ENCODE measurements around the gene LIF. TPM values are rescaled to one million over a fixed set of nuclear protein-coding genes. Genes with fewer than 3 reads are reported as not detected.
"Not testable (repeated sequence)": the region's sequence is repeated elsewhere in the genome, so short reads cannot be mapped to it uniquely, and the experiment has no call there.

LIF gene
- polyA plus RNA-seq, 1 donor = 0.76 TPM

DNA sequence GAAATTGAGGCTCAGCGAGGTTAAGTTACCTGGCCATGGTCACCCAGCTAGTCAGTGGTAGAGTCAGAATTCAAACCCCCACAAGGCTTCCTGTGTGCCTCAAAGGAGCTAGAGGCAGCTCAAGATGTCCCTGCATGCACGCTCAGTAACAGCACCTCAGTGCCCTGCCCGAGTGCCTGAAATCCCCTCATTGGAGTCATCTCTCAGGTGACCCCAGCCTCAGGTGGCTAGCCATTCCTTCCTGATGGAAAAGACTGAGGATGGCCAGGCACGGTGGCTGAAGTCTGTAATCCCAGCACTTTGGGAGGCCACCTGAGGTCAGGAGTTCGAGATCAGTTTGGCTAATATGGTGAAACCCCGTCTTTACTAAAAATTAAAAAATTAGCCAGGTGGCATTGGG lies 36.9 kb downstream of the LIF start:
- DNase-seq (ENCODE audit: low read depth) = no peak

DNA sequence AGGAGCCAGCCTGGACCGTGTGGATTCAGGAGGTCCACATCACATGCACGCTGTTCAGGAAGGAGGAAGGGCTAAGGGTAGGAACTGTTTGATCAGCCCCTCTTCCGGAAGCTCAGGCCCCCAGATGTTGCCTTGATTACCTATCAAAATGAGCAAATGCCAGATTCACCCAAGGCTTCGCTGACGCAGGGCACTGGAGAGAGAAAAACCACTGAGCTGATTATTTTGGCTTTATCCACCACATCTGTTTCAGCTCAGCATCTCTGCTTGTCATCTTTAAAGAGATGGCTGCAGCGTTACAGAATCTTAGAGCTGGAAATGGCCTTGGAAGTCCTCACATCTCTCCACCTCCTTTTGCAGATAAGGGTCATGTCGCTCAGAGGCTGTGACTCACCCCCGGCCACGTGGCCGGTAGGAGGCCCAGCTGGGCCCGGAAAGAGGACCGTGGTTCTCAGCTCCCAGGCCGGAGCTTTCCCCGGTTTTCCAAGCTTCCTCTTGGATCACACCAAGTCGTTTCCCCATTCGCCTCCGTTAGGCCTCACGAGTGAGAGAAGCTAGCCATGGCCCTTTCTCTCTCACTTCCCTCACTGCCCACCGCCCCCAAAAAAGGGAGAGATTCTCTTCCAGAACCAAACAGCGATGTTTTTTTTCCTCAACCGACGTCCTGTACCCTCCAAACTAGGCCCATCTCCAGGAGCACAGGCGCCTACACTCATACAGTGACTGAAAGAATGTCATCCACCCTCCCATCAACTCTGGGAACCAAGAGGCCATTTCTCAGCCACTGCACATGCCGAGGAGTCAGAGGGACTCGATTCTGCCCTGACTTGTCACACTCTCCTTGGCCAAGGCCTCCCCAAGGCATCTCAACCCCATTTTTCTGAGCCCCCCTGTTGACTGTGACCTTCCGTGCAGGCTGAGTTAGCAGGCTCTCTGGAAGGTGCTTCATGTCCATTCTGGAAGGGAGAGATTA lies 37.6 kb downstream of the LIF start:
- DNase-seq (ENCODE audit: low read depth) = peak; percentile 60

DNA sequence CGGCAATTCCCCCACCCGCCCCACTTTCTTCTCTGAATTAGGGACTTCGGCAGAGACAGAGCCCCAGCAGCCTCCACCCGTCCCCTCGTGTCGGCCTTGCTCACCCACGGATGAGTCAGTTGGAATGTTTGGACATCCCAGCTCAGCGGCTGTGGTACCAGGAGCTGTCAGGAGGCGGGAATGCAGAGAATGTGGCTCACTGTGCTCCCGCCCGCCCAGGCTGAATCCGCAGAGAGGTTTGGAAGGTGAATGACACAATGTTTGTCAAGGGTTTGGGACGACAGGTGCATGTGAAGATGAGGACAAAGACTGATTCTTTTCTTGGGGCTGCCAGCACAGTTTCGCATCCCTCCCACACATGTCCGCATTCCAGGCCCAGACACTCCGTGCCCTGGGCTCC lies 39.6 kb downstream of the LIF start:
- DNase-seq (ENCODE audit: low read depth) = no peak

DNA sequence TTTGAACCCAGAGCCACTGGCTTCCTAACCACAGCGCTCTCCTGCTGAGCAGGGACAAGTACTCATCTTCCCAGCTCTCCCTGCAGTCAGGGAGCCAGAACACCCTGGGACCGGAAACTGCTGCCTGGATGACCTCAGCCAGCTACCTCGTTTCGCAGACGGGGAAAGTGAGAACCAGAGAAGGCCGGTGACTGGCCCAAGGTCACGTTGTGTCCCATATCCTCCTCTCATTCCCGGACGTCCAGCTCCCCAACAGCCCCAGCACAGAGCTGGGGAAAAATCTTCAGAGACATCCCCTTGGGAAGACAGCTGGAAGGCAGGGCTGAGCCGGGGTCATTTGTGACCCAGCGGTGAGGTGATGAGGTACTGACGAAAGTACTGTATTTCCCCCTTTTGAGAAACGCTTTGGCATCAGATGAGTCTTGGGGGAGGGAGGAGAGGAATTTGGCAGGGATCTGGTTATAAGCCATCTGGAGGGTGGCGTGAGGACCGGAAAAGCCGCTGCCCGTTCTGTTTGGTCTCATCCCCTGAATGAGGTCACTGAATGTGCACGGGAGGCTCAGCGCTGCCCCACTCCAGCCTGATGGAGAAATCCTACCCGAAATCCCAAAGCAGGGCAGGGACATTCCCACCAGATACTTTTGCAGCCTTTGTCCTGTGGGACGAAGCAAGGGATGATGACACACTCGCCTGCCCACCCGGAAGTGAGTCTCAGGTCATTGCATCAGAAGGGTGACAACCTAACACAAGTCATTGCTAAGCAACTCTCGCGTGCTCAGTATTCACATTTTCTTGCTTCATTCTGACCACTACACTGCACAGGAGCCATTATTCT lies 41.1 kb downstream of the LIF start:
- DNase-seq (ENCODE audit: low read depth) = no peak

DNA sequence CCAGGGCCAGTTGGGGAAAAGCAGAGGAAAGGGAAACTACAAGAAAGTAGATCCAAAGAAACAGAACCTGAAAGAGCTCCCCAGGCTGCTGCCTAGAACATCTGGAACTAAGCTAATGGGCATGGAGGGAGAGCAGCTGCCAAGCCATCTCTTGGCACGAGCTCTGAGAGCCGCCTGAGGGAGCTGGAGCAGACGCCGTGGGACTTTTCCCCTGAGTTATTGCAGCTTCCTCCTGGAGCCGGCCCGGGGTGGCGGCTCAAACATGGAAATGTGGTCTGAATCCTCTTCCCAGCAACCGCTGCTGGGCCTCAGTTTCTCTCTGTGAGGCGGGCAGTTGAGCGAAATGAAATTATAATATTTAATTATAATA lies 41.8 kb downstream of the LIF start:
- DNase-seq (ENCODE audit: low read depth) = no peak

DNA sequence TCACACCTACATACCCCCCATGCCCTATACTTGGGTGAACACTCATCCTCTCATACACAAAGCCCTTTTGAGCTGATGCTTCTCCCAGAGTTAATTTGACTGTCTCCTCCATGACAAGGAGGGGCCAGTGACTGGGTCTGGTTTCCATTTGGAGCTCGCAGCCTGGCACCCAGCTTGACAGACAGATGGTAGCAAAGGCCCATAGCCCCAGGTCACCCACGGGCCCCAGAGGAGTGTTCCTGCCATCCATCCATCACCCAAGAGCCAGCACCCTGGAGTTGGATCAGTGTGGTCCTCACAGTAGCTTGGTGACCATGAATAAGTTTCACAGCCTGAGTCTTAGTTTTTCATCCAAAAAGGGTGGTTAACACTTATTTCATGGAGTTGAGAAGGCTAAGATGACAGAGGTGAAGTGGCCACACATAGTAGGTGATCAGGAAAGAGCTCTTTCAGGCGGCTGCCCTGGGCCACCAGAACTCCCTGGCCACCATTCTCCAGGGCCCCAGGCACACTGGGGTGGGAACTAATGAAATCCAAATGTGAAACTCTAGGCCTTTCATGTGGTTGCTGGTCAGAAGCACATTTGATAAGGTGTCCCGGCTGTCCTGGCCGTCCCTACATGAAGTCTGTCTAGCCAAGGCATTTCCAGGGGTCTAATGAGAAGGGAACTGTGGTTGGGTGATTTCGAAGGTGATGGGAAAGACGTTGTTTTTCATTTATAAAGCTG lies 42.4 kb downstream of the LIF start:
- no peak for DNase-seq (ENCODE audit: low read depth)

DNA sequence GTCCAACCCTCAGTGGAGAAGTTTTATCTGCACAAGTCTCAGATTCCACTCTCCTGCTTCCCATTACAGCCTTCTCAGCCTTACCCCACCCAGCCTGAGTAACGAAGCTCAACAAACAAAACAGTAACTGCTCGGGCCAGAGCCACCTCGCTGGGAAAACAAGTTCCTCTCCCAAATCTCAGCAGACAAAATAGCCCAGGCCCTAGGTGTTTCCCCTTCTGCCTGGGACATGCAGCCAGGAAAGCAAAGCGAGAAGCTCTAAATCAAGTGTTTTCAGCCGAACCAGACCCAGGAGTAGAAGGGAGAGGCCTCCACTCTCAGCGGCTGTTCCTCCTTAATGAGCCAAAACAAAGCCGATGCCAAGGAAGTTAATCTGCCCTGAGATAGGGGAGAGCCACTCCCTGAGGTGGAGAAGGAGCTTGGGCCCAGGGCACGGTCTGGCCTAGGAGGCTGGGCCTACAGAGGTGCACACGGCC lies 44.0 kb downstream of the LIF start:
- no peak for DNase-seq (ENCODE audit: low read depth)

DNA sequence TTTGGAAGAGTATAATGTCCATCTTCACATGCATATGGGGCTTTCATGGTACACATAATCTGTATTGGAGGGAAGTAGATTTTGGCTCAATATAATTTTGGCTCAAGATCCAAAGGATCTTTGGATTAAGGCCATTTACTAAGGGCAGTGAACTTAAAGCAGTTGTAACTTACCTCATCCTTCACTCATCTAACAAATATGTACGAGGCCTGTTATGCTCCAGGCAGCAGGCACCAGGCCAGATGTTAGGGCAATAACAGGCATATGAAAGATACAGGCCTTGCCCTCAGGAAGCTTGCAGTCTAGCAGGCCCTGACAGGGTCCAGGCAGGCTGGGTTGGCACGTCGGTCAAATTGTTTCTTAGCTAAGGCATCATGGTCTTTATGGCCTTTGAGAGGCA lies 44.6 kb downstream of the LIF start:
- DNase-seq (ENCODE audit: low read depth) = no peak

DNA sequence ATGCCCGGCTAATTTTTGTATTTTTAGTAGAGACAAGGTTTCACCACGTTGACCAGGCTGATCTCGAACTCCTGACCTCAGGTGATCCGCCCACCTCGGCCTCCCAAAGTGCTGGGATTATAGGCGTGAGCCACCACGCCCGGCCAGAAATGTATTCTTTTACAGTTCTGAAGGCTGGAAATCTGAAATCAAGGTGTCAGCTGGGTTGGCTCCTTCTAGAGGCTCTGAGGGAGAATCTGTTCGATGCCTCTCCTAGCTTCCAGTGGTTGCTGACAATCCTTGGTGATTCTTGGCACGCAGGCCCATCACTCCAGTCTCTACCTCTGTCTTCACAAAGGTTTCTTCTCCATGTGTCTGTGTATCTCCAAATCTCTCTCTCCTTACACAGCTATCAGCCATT lies 45.7 kb downstream of the LIF start:
- not testable (repeated sequence) for DNase-seq (ENCODE audit: low read depth)

DNA sequence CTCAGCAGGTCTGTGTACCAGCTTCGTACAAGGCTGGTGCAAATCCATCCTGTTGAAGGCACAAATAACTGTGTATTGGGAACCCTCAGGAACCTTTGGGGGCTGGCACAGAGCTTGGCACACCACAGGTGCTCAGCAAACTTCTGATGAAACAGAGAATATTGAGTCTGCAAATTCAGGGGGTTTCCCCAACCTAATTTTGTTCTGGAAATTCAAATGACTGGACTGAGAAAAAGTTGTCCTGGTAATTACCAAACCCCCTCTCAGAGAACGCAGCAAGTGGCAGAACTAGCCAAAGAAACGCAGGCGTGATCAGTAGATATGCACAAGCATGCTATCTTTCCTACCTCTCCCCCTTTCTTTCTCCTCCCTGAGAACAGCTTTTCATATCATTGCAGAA lies 47.6 kb downstream of the LIF start:
- no peak for DNase-seq (ENCODE audit: low read depth)

DNA sequence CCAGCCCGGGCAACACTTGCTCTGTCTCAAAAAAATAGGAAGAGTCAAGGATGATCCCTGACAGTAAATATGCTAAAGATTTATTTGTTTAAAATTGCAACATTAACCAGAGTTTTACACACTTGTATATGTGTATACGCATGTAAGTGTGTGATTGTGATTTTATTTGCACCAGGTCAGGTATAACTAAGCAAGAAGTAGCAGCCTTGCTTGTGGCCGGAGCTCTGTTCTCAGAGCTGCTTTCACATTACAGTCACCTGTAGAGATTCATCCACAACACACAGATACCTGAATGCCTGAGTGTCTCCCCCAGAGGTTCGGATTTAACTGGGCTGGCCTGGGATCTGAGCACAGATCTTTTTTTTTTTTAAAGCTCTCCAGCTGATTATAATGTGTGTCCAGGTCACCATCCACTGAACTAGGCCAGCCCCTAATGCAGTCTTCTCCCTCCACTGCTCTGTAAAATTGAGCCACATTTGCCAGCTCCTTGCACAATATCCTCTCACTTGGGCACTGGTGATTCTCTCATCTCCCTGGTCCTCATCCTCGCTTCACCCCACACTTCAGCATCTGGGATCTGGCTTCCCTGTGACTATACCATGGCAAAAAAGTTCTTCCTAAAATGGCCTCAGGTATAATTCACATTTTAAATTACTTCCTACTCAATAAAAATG lies 48.3 kb downstream of the LIF start:
- no peak for DNase-seq (ENCODE audit: low read depth)

DNA sequence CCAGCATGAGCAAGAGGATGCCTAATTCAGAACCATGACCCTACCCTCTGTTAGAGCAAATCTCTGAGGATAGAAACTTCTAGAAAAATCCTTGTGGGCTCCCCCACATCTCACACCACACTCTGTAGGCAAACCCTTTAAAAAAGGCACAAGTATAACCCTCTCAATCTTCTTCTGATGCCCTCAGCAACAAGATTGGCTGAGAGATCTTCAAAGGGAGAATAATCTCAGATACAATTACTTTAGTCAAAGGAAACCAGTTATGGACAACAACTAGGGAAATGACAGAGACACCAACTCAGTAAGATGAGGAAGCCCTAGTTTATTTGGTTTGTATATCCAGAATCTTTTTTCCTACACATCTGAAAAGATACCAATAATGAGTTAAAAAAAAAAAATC lies 49.2 kb downstream of the LIF start:
- DNase-seq (ENCODE audit: low read depth) = no peak

DNA sequence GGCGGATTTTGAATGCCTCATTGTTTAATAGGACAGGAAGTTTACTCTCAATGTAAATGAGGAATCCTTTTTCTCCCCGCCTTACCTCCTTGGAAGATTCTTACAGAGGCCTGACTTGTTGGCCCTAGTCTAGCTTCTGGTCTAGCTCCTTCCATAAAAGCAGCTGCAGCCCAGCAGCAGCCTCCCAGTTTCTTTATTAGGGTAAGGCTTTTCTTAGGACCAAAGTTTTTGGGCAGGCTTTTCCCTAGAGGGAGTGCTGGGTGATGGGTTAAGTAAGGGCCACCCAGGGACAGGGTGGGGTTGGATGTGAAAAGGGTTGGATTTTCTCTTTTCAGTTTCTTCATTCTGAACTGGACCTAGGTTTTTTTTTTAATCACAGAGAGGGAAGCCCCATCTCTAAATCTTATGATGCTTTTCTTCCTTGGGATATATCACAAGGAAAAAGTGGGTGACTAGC lies 49.7 kb downstream of the LIF start:
- DNase-seq (ENCODE audit: low read depth) = no peak

DNA sequence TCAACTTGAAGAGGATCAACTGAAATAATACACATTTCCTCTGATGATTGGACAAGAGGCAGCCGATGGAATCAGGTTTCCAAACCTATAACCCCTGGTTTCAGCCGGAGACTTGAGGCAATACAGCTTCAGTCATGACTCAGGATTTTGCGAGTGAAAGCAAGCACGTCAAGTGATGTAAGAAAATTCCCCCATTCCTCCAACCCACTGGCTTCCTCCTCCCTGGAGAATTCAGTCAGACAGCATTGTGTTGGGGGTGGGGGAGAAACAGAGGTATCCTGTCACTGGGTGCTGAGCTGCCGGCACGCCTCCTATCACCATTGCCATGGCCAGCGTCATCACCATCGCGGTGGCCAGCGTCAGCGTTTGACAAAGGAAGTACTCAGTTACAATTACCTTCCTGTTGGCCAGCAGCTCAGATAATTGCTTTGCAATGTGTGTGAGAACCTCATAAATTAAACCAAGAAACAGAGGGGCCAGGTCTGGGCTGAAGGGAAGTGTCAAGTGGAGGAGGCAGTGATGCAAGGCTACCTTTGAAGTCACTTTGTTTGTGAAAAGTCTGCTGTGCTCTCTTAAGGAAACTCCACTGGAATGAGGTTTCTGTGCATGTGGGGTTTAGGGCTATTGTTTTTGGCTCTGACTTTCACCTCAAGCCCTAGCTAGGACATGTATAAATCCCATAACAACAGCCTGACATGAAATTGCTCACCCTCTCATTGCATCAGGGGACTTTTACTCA lies 50.2 kb downstream of the LIF start:
- DNase-seq (ENCODE audit: low read depth) = peak; percentile 86

DNA sequence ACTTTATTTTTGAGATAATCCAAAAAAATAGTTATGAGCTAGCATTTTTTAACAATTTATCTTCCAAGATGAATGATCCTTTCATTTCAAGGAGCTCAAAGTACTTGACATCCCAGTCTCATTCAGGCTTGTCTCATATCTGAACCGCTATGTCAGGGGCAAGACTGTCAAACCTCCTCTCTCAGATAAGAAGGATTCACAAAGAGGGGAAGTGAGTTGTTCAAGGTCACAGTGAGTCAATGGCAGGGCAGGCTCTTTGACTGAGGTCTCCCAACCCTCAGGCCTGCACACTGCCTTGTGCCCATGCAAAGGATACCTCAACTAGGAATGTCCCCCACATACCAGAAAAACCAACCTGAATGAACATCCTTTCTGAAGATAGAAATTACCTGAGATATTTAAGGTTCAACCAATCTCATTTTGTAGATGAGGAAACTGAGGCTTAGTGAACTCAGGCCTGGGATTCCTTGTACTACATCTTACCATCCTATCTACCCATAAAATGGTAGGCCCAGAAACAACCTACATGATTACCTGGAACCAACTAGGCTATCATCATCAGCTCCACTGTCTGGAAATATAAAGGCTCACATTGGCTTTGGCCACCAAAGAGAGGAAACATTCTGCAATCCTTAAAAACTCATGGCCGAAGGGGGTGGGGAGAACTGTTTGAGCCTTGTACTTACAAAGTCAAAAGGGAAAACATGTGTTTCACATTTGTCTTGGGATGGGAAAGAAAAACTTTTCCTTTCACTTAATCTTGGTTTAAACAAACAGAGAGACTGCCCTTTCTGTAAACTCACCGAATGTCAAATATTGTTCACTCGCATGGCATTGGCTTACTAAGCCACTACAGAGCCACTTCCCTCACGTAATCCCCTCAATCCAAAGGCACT lies 51.1 kb downstream of the LIF start:
- peak; percentile 84 for DNase-seq (ENCODE audit: low read depth)

DNA sequence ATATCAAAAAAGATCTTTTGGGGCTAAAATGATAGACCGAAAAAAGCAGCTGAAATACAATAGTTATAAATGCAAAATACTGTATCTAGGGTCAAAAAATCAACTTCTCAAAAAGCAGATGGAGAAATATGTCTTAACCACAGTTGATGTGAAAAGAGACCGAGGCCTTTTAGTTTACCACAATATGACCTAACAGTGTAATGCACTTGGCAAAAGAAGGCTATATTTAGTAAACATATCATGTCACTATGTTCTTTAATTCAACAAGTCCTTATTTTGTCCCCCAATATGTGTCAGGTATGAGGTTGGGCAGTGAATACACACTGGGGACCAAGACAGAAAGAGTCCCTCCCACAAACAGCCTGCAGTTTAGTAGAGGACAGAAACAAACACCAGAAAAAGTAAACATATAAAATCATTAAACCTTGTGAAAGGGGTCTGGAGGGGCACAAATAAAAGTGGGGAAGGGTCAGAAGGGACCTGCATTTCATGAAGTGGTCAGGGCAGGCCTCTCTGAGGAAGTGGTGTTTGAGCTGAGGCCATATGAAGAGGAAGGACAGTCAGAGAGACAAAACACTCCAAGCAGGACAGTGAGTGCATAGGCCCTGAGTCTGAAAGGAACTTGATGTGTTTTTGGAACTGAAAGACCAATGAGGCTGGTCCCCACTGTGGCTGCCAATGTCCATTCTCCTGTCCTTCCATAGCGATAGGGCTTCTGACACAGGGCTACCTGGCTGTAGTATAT lies 53.4 kb downstream of the LIF start:
- DNase-seq (ENCODE audit: low read depth) = no peak

DNA sequence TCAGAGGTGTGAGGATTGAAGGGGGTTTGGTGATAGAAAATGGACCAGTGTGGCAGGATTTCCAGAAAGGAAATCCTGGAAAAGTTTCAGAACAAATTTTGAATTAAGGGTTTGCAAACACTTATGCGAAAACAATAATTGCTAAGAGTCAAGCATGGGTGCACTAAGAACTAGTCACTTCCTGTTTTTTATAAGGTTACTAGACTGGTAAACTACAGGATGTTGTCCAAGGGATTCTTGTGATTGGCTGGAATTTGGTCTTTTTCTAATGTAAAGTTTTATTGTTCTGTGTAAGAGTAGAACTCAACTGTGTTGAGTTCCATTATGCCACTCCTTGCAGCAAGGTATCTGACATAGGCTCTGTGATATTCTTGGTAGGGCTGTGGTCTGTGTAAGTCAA lies 54.1 kb downstream of the LIF start:
- DNase-seq (ENCODE audit: low read depth) = no peak

DNA sequence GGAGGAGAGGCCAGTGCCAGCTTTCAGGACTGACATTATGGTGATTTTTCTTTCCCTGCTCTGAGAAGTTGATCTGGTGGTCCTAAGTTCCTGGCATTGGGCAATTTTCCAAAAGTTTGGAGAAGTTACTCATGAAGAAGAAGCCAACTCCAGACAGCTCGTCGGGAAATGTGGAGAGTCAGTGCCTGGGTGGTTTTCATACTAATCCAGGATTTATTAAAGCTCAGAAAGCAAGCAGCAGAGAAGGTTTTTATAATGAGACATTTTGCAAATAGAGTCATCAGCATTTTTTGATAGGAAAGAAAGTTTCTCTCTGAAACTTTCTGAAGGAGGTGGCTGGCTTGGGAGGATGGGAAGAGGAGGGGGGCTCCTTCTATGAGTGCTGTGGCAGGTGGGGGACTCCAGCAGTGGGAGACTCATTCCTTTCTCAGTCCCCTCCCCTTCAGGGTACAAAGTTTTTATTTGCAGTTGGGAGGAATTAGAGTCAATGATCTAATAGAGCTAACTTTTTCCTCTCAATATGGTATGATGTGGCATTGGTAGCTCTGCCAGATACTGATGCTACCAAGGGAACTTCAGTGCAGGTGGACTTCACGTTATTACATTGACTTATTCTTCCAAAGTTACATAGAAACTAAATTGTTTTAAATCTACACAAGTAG lies 55.4 kb downstream of the LIF start:
- DNase-seq (ENCODE audit: low read depth) = no peak

All from forelimb muscle (tissue), 1 donor.